Lung microvascular endothelial cell (primary cell): Measurements from ENCODE around the gene AASS. TPM values are rescaled to one million over a fixed set of nuclear protein-coding genes. Genes with fewer than 3 reads are reported as not detected.
A peak's percentile ranks its signal among the peaks of the same experiment; 100 is the strongest.
"Not testable (repeated sequence)": the region's sequence is repeated elsewhere in the genome, so short reads cannot be mapped to it uniquely, and the experiment has no call there.

Experiments used
- DNase-seq, 2 donors: peaks; one replicate each; pipeline versions ENCODE4 v3.0.0 to v3.0.0-alpha.2; 2010; ENCODE audit warnings: low read depth in 2 of 2
- total RNA-seq: library from RNA; depleted of rRNA; stranded (reverse); fragments of >200 nt; gene quantifications from 2 replicates; pipeline ENCODE4 v1.2.1, GENCODE V29; 2014

AASS gene
- 15.9 and 23.4 TPM in 2 replicates for total RNA-seq

DNA sequence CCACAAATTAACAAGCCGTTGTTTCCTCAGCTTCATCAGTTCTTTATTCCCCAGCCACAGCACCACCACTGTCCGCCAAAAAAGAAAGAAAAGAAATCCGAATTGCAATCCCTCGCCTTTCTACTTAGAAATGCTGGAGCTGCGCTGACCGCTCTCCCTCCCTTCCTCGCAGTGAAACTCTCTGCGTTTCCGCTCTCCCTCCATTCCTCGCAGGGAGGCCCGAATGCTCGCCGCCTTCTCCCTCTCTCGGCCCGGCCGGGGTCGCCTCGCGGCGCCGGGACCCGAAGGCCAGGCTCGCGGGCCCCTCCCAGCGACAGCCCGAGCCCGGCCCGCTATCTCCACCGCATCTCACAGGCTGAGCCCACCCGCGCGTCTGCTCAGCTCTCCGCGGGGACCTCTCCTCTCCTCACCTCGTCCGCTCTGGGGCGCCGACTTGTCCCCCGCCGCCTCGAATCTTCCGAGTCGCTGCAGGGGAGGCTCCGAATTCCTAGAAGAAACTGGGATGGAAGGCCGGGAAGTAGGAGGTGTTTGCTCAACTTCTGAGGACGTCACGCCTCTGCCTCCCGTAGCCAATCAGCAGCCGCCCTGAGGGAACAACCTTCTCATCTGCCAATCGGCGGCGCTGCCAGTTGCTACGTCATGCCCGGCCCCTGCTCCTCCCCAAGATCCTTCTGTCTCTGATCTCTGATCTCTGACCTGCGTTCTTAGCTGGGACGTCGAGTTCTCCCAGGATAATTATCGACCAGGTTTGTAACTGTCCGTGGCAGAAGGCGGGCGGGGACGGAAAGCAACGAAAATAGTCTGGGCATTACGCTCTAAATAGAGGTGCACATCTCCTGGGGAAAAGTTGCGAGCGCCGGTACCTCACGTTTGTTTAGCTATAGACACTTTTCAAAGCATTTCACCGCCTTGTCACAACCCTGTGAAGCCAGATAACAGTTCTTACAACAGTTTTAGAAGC lies at the start of gene AASS:
Gene AASS, minus strand, starts transcription at position 499 of the 961 bp plus-strand sequence. CDS start 10,523 bp downstream, outside the sequence.
- peak; percentile 95 to 97 for DNase-seq

DNA sequence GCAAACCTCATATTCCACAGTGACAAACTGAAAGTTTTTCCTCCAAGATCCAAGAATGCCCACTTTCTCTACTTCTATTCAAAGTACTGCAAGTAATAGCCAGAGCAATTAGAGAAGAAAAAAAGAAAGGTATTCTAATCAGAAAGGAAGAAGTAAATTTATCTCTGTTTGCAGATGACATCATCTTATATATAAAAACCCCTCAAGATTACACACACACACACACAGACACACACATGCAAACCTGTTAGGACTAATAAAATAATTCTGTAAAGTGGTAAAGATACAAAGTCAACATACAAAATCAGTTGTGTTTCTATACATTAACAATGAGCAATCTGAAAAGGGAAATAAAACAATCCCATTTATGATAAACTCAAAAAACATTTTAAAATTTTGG lies 44.7 kb upstream of the AASS start:
- no peak for DNase-seq

DNA sequence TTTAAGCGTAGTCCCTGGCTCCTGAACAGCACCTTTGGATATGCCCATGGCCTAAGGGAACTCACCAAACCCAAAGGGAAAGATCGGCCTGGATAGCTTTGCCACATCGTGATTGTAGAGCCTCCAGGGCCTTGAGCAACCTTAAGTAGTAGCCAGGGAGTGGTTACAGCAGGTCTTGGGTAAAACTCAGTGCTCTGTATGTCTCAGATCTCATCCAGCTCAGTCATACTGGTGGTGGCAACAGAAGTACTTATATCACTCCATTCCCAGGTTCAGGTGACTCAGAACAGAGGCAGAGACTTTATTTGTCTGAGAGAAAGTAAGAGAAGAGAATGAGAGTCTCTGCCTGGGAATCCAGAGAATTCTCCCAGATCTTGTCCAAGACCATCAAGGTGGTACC lies 39.1 kb upstream of the AASS start:
- no peak for DNase-seq

GRCh38 chr7:122182081-122182480 lies 38.0 kb upstream of the AASS start:
- no peak for DNase-seq

GRCh38 chr7:122172144-122172543 lies 28.1 kb upstream of the AASS start:
- not testable (repeated sequence) for DNase-seq

DNA sequence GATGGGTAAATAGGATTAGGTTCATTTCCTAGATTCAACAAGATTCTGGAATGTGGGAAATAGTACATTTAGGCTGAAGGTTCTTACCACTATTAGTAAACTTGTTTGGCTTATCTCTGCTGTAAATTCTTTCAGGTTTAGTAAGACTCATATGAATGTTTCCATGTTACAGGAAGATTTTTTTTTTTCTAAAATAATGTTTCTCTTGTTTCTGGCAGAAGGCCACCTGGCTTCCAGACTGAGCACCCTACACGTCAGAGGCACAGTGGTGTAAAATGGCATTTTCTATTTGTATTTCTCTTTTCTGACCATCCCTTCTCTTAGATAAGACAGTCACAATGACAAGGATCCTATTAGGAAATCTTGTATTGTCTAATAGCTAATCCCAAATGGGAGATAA lies 22.7 kb upstream of the AASS start:
- DNase-seq, result peak; percentile 6 to 74

- DNase-seq, result no peak
These were observed 22.2 kb upstream of the AASS start for GRCh38 chr7:122166275-122166674.

GRCh38 chr7:122161628-122162027 lies 17.6 kb upstream of the AASS start:
- DNase-seq, result no peak

DNA sequence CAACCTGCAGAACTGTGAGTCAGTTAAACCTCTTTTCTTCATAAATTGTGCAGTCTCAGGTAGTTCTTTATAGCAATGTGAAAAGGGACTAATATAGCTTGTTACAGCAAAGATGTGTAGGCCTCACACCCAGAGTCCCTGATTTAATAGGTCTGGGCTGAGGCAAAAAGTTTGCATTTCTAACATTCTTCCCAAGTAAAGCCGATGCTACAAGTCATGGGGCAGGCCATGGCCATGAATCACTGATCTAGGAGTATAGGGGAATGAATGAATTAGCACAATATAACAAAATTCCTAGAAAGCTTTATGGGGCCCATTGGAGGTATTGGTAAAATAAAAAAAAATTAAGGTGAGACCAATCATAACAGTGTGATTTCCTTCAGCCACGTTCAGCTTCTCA lies 11.5 kb upstream of the AASS start:
- DNase-seq, result no peak

DNA sequence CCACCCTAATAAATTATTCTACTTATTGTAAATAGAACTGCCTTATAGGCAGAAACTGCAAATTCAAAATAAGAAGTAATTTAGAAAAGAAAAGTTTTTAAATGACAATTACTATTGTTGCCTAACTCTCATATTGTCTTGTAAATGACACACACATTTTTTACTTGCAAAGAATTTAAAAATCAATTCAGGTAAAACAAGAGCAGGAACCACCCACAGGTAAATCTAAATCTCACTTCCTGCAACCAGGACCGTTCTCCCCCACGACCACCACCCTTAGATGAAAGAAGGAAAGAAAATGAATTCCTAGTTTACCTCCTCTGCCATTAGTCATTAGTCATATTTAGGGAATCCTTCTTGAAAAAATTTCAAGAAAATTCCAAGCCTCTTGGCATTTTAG lies 4.8 kb upstream of the AASS start:
- no peak for DNase-seq

- DNase-seq, result no peak
These were observed 4.0 kb upstream of the AASS start for GRCh38 chr7:122148081-122148480.

- no peak for DNase-seq
These were observed 2.0 kb upstream of the AASS start for GRCh38 chr7:122145937-122146645.

DNA sequence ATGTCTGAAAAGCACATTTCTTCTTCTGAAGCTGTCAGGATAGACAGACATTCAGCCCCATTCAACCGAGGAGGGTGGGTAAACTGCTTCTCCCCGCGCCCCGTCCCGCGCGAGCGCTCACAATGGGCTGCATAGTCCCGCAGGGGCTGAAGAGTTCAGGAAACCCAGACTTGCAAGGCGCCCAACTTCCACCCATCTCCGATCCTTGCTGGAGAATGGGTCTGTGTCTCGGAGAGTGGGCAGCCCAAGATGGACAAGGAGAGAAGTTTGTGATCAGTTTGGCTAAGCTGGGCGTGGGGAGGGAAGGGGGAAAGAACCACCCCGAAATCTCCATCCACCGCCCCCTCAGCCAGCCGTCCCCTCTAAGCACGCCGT lies 686 bp downstream of the AASS start:
- DNase-seq, result peak; percentile 31 to 49

DNA sequence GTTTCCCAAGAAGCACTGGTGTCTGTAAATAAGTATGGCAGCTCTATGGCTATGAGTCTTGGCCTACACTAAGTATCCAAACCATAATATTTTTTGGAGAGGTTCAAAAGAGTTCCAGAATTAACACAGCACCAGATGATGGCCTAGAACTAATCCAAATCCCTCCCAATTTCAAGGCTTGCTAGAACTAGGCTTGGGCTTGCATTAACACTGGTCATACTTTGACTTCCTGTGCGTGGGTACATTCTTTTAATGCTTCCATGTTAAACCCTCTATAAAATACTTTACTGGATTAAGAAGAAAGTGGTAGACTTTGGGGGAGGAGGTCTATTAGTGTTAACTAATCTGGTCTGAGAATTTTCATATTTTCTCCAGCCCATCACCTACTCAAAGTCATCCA lies 3.1 kb downstream of the AASS start:
- no peak for DNase-seq

GRCh38 chr7:122137251-122138077 lies 6.6 kb downstream of the AASS start:
- DNase-seq, result peak; percentile 45 to 52

DNA sequence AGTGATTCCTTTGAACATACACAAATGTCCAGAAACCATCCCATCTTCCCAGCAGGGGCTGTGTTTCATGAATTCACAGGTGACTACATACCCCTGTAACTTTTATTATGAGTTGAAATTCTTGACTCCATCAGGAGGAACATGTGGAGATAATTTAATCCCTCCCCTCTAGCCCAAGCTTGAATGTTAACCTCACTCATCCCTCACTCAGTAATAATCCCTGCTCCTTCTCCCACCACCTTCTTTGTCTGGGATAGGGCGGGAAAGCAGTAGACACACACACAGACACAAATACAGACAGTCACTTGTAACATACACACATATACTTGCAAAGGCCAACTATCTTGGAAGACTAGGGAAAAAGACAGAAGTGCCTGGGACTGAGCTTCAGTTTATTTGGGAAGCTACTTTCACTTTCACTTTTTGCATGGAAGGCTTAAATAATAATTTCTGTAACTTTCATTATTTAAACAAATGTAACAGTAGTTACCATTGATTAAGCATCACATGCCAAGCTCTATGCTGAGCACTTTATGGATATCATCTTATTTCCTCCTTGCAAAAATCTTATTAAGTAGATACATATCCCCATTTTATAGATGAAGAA lies 7.3 kb downstream of the AASS start:
- peak; percentile 40 to 42 for DNase-seq

DNA sequence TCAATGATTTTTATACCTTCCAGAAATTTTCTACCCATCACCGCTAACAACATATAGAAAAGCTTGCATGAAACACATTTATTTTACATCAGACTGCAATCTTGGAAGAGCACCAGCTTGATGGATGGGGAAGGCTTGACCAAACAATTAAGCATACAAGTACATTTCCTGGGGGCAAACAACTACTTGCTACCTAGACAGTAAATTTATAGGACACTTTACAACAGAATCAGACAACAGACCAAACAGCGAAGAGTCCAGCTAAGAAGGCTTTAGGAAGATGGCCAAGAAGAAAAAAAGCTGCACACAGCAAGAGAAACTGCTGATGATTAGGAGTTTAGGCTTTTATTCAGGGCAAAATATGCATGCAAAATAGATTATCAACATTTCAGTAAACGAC lies 8.0 kb downstream of the AASS start:
- peak in 1 of 2 donors; percentile 2 for DNase-seq

DNA sequence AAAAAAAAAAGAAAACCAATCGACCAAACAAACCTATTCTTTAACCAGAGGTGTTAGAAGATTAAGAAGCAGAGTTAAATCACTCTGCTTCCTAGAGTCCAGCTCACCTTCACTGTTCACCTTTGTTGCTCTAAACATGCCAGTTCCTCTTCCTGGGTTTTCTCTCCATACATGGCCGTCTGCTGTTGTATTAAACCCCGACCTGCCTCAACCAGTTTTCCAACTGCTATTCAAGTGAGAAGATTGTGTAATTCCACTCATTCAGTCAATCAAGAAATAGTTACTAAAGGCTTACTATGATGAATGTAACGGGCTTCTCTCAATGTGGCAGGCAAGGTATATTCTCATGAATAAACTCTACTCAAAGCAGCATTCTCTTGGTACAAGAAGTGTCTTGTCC lies 8.8 kb downstream of the AASS start:
- no peak for DNase-seq

GRCh38 chr7:122134793-122135192 lies 9.3 kb downstream of the AASS start:
- DNase-seq, result not testable (repeated sequence)

DNA sequence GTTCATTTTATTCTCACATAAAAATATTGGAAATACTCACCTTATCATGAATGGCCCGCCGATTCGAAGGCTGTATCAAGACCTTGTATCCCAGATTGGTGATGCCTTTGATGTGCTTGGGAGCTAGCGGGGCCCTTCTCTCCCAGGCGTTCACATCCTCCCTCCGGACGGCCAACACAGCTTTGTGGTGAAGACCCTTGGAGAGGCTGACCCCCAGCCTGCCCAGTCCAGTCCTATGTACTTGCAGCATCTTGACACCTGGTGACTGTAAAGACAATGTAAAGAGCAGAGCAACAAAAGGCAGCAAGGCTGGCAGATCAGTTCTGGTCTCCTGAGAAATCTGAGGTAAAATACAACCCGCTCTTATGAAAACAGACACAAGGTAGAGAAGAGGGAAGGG lies 10.6 kb downstream of the AASS start:
- DNase-seq, result no peak

- DNase-seq, result peak in 1 of 2 donors; percentile 4
These were observed 11.7 kb downstream of the AASS start for GRCh38 chr7:122132341-122132740.
